K562 (cell line): Measurements from ENCODE around the gene C17orf113. TPM values are rescaled to one million over a fixed set of nuclear protein-coding genes. Genes with fewer than 3 reads are reported as not detected.
A peak's percentile ranks its signal among the peaks of the same experiment; 100 is the strongest.

Source experiments
- BHLHE40 ChIP-seq: IDR thresholded peaks from 2 replicates; pipeline ENCODE4 v1.6.1; 2011; ENCODE audit warnings: low read length, improper control_type of control experiment
- CC2D1A ChIP-seq: fragments of 450-650 bp; IDR thresholded peaks from 2 replicates; pipeline ENCODE4 v1.6.1; 2017; ENCODE audit warnings: mild to moderate bottlenecking
- CHD2 ChIP-seq: IDR thresholded peaks from 2 replicates; pipeline ENCODE4 v1.6.1; 2011; ENCODE audit warnings: low read depth, low read length
- EP400 ChIP-seq: fragments of 450-650 bp; IDR thresholded peaks from 2 replicates; pipeline ENCODE4 v1.6.1; 2017; ENCODE audit warnings: antibody characterized with exemption, mild to moderate bottlenecking, moderate library complexity
- MYC ChIP-seq, 2 experiments: fragments of 250-450 bp in 1 of 2; sonication (Bioruptor Pico) in 1 of 2; IDR thresholded peaks; 2 replicates each; pipeline versions ENCODE4 v1.5.1 to v1.6.1; 2012 to 2021; ENCODE audit warnings: low read depth in 2 of 2, borderline replicate concordance in 1 of 2, improper control_type of control experiment in 1 of 2, low read length in 1 of 2, mild to moderate bottlenecking in 1 of 2, moderate library complexity in 1 of 2
- MYNN ChIP-seq, 2 experiments: sonication (generic); formaldehyde crosslinking in 1 of 2; IDR thresholded peaks; 2 replicates each; pipeline versions ENCODE4 v1.5.0 to v1.6.1; 2016 to 2020; ENCODE audit warnings: antibody characterized with exemption in 1 of 2, missing genetic modification reagents in 1 of 2
- SP2 ChIP-seq: IDR thresholded peaks from 2 replicates; pipeline ENCODE4 v1.6.1; 2011; ENCODE audit warnings: mild to moderate bottlenecking, low read depth, low read length, moderate library complexity; ENCODE audit not compliant: poor library complexity, severe bottlenecking; ENCODE audit errors: extremely low read depth
- TEAD4 ChIP-seq, 2 experiments: sonication (generic) in 1 of 2; formaldehyde crosslinking in 1 of 2; IDR thresholded peaks; 2 replicates each; pipeline versions ENCODE4 v1.6.1 to v1.8.0; 2012 to 2022; ENCODE audit warnings: borderline replicate concordance in 1 of 2, inconsistent platforms in 1 of 2, low read length in 1 of 2, mild to moderate bottlenecking in 1 of 2, missing genetic modification reagents in 1 of 2
- XRCC5 ChIP-seq: fragments of 200-400 bp; formaldehyde crosslinking; IDR thresholded peaks from 2 replicates; pipeline ENCODE4 v1.6.1; 2017; ENCODE audit warnings: low read depth, mild to moderate bottlenecking, low read length
- ZNF589 ChIP-seq: fragments of 200-800 bp; sonication (Bioruptor generic); IDR thresholded peaks from 2 replicates; pipeline ENCODE4 v1.6.1; 2016; ENCODE audit warnings: low read depth, missing genetic modification characterization, missing compliant biosample characterization
- polyA plus RNA-seq, 8 experiments: library from polyadenylated mRNA; depleted of rRNA in 4 of 8; stranded (reverse) in 5 of 8; unstranded in 3 of 8; fragments of >200 nt; fragmentation: Nextera tagmentation in 2 of 8; fragmentation: Illumina TruSeq in 1 of 8; extraction: Ambion mirVana in 2 of 8; extraction: Trizol in 1 of 8; gene quantifications; 2 replicates each; pipeline versions ENCODE4 v1.2.1 to v1.2.3, GENCODE V29; 2011 to 2014; ENCODE audit warnings: inconsistent platforms in 1 of 8, missing spikeins in 1 of 8
- total RNA-seq, 7 experiments: library from RNA; depleted of rRNA in 6 of 7; stranded (reverse); fragments of >200 nt in 6 of 7; fragmentation: Illumina TruSeq in 2 of 7; extraction: Trizol in 2 of 7; gene quantifications; 2 replicates each; pipeline versions ENCODE4 v1.2.1 to v1.2.3, GENCODE V29; 2011 to 2021; ENCODE audit warnings: low replicate concordance in 1 of 7
- TF ChIP-seq, protein P1 (sequence below): fragments of 200-800 bp; sonication (Bioruptor generic); IDR thresholded peaks from 2 replicates; pipeline ENCODE4 v1.6.1; 2016; ENCODE audit warnings: missing genetic modification characterization, missing compliant biosample characterization
- TF ChIP-seq, protein P2 (sequence below): fragments of 450-650 bp; IDR thresholded peaks from 2 replicates; pipeline ENCODE4 v1.6.1; 2016; ENCODE audit warnings: borderline replicate concordance
- TF ChIP-seq, protein P3 (sequence below): fragments of 250-450 bp; sonication (Bioruptor Pico); IDR thresholded peaks from 2 replicates; pipeline ENCODE4 v1.4.0; 2020; ENCODE audit warnings: mild to moderate bottlenecking, moderate library complexity, borderline replicate concordance

Gene C17orf113
- total and polyA plus RNA-seq, 9 of the 15 experiments (the other 6 are each of a cell fraction or from before 2014, with no cell fraction given): 0.10 to 1.2 (median 0.31) TPM

DNA sequence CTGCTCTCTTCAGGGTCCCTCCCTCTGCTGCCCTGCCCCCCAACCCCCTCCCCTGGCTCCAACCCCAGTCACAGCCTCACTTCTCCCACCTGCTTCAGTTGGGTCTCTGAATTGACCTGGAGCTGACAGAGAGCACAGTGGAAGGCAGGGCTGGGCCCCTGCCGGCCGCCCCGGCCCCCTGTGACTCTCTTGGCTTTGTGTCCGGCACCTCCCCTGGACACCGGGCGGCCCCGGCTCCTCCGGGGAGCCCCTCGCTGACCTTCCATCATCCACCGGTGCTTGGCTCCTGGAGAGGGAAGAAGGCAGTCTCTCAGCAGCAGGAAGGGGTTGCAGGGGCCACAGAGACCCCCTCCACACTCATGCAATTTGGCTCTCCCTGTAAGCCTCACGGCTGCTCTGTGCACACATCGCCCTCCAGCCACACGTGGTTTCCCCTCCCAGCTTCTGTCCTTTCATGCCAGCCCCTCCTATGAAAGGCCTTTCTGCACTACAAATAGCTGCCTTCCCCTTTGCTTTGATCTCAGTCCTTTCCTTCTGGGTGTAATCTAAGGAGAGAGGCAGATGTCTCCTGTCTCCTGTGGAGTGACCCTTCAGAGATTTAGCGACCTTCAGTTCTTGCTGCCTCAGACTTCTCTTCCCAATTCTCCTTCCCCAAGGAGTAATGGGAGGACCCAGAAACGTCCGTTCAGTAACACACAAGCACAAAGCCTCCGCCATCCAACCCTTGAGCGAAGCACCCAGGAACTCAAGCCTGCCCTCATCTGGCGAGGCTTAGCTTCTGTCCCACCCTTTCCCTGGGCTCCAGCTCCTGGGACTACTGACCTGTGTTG is 22.2 kb downstream of the C17orf113 start (continued):
- TF ChIP-seq, protein P1, sequence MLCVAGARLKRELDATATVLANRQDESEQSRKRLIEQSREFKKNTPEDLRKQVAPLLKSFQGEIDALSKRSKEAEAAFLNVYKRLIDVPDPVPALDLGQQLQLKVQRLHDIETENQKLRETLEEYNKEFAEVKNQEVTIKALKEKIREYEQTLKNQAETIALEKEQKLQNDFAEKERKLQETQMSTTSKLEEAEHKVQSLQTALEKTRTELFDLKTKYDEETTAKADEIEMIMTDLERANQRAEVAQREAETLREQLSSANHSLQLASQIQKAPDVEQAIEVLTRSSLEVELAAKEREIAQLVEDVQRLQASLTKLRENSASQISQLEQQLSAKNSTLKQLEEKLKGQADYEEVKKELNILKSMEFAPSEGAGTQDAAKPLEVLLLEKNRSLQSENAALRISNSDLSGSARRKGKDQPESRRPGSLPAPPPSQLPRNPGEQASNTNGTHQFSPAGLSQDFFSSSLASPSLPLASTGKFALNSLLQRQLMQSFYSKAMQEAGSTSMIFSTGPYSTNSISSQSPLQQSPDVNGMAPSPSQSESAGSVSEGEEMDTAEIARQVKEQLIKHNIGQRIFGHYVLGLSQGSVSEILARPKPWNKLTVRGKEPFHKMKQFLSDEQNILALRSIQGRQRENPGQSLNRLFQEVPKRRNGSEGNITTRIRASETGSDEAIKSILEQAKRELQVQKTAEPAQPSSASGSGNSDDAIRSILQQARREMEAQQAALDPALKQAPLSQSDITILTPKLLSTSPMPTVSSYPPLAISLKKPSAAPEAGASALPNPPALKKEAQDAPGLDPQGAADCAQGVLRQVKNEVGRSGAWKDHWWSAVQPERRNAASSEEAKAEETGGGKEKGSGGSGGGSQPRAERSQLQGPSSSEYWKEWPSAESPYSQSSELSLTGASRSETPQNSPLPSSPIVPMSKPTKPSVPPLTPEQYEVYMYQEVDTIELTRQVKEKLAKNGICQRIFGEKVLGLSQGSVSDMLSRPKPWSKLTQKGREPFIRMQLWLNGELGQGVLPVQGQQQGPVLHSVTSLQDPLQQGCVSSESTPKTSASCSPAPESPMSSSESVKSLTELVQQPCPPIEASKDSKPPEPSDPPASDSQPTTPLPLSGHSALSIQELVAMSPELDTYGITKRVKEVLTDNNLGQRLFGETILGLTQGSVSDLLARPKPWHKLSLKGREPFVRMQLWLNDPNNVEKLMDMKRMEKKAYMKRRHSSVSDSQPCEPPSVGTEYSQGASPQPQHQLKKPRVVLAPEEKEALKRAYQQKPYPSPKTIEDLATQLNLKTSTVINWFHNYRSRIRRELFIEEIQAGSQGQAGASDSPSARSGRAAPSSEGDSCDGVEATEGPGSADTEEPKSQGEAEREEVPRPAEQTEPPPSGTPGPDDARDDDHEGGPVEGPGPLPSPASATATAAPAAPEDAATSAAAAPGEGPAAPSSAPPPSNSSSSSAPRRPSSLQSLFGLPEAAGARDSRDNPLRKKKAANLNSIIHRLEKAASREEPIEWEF (CRISPR knock-in tag): no peak
- TF ChIP-seq MYNN (IDR thresholded peaks at IDR 0.05): no peak
- no peak for TF ChIP-seq MYNN (CRISPR knock-in tag; IDR thresholded peaks at IDR 0.05)
- no peak for TF ChIP-seq EP400
- peak; percentile 41; the same call in 1 of the 2 replicates for TF ChIP-seq XRCC5
- no peak for TF ChIP-seq CC2D1A
- TF ChIP-seq, protein P2, sequence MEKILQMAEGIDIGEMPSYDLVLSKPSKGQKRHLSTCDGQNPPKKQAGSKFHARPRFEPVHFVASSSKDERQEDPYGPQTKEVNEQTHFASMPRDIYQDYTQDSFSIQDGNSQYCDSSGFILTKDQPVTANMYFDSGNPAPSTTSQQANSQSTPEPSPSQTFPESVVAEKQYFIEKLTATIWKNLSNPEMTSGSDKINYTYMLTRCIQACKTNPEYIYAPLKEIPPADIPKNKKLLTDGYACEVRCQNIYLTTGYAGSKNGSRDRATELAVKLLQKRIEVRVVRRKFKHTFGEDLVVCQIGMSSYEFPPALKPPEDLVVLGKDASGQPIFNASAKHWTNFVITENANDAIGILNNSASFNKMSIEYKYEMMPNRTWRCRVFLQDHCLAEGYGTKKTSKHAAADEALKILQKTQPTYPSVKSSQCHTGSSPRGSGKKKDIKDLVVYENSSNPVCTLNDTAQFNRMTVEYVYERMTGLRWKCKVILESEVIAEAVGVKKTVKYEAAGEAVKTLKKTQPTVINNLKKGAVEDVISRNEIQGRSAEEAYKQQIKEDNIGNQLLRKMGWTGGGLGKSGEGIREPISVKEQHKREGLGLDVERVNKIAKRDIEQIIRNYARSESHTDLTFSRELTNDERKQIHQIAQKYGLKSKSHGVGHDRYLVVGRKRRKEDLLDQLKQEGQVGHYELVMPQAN: no peak
- no peak for TF ChIP-seq CHD2
- TF ChIP-seq ZNF589 (CRISPR knock-in tag): no peak
- no peak for TF ChIP-seq TEAD4 (IDR thresholded peaks at IDR 0.05; ENCODE audit: low read length)
- TF ChIP-seq TEAD4 (CRISPR knock-in tag; IDR thresholded peaks at IDR 0.05; ENCODE audit: borderline replicate concordance): no peak
- TF ChIP-seq MYC (IDR thresholded peaks at IDR 0.05; ENCODE audit: low read depth, low read length): 0 out of 2 replicates have a peak, but pooled peaks have one; percentile 26
- no peak for TF ChIP-seq MYC (CRISPR knock-in tag; IDR thresholded peaks at IDR 0.05; ENCODE audit: borderline replicate concordance, low read depth)
- TF ChIP-seq BHLHE40: no peak
- no peak for TF ChIP-seq SP2
- TF ChIP-seq, protein P3, sequence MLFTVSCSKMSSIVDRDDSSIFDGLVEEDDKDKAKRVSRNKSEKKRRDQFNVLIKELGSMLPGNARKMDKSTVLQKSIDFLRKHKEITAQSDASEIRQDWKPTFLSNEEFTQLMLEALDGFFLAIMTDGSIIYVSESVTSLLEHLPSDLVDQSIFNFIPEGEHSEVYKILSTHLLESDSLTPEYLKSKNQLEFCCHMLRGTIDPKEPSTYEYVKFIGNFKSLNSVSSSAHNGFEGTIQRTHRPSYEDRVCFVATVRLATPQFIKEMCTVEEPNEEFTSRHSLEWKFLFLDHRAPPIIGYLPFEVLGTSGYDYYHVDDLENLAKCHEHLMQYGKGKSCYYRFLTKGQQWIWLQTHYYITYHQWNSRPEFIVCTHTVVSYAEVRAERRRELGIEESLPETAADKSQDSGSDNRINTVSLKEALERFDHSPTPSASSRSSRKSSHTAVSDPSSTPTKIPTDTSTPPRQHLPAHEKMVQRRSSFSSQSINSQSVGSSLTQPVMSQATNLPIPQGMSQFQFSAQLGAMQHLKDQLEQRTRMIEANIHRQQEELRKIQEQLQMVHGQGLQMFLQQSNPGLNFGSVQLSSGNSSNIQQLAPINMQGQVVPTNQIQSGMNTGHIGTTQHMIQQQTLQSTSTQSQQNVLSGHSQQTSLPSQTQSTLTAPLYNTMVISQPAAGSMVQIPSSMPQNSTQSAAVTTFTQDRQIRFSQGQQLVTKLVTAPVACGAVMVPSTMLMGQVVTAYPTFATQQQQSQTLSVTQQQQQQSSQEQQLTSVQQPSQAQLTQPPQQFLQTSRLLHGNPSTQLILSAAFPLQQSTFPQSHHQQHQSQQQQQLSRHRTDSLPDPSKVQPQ (CRISPR knock-in tag): no peak
